Measurements from ENCODE around the gene SCGB1C1.
"Not testable (repeated sequence)": the region's sequence is repeated elsewhere in the genome, so short reads cannot be mapped to it uniquely, and the experiment has no call there.

The SCGB1C1 gene

GRCh38 chr11:217704-218103 is 24.8 kb downstream of the SCGB1C1 start:
- H4K20me1 ChIP-seq (ENCODE audit: insufficient read depth, low read length, poor library complexity, severe bottlenecking) = no peaks in the 10 kb centered on the region
- H3K4me2 ChIP-seq (ENCODE audit: low read depth, low read length, poor library complexity, severe bottlenecking) = no peak overlapping the region
- H3F3A ChIP-seq (ENCODE audit: low read depth) = no peaks in the 10 kb centered on the region
- no peak overlapping the region for H2AFZ ChIP-seq (ENCODE audit: low read length)
- H3K4me3 ChIP-seq (ENCODE audit: low read length, poor library complexity, severe bottlenecking) = no peak overlapping the region
- no peaks in the 10 kb centered on the region for H3K9me2 ChIP-seq (replicated peaks; ENCODE audit: low read depth, low read length)
- no peaks in the 10 kb centered on the region for H3K79me2 ChIP-seq (ENCODE audit: insufficient read depth, low read length)
- H3K4me1 ChIP-seq (ENCODE audit: insufficient read depth, low read length, poor library complexity, severe bottlenecking) = no peaks in the 10 kb centered on the region
- H3K9ac ChIP-seq (ENCODE audit: low read depth, low read length, poor library complexity, severe bottlenecking) = no peak overlapping the region
- TF ChIP-seq EZH2phosphoT487 (IDR thresholded peaks at IDR 0.05; ENCODE audit: borderline replicate concordance) (no peak), CTCF (conservative IDR thresholded peaks at IDR 0.05; ENCODE audit: low read length) (no peak)
- H3K27me3 ChIP-seq (ENCODE audit: insufficient read depth, low read length, poor library complexity, severe bottlenecking) = no peaks in the 10 kb centered on the region
- no peaks in the 10 kb centered on the region for H3K9me3 ChIP-seq (ENCODE audit: insufficient read depth, low read depth, low read length)
- peaks cover 21% of the 10 kb centered on the region; the same call in 1 of the 2 replicates for H3K36me3 ChIP-seq (ENCODE audit: insufficient read depth, low read length)

DNA sequence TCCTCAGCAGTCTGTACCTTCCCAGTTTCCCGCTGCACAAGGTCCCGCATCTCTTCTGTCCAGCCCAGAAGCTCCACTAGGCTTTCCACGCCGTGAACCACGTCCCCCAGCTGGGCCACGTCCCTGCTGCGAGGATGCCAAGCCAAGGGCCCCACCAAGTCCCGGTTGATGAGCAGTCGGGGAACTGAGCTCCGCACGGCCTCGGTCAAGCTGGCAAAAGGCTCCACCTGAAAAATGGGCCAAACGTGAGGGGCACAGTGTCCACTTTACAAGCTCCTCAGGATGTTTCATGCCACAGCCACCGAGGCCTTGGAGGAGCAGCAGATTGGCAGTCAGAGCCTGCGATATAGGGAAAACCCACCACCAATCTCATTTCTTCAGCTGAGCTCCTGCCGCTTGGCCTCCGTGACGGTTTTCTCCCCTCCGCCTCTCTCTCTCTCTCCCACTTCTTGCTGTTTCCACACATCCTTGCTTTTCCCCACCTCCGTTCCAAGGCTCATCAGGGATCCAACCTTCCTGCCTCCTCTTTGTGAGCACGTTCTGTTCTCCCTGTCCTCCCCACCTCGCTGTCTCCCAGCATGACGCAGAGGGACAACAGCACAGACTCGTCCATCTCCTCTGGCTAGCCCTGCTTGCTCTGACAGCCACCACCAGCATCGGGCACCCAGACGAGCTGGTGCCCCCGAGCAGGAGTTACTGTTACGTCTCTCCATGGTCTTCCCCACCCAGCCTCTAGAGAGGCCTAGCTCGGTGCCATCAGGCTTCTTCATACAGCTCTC is 26.1 kb downstream of the SCGB1C1 start:
- no peaks in the 10 kb centered on the region for H3K79me2 ChIP-seq (ENCODE audit: insufficient read depth, low read length)
- H3K4me1 ChIP-seq (ENCODE audit: insufficient read depth, low read length, poor library complexity, severe bottlenecking) = peaks cover 6% of the 10 kb centered on the region
- no peak overlapping the region for H2AFZ ChIP-seq (ENCODE audit: low read length)
- no peaks in the 10 kb centered on the region for H3K27me3 ChIP-seq (ENCODE audit: insufficient read depth, low read length, poor library complexity, severe bottlenecking)
- no peak overlapping the region for H3K9ac ChIP-seq (ENCODE audit: low read depth, low read length, poor library complexity, severe bottlenecking)
- no peaks in the 10 kb centered on the region for H3K9me2 ChIP-seq (replicated peaks; ENCODE audit: low read depth, low read length)
- no peaks in the 10 kb centered on the region for H3K9me3 ChIP-seq (ENCODE audit: insufficient read depth, low read depth, low read length)
- no peak overlapping the region for H3K4me3 ChIP-seq (ENCODE audit: low read length, poor library complexity, severe bottlenecking)
- no peak overlapping the region for H3K4me2 ChIP-seq (ENCODE audit: low read depth, low read length, poor library complexity, severe bottlenecking)
- no peaks in the 10 kb centered on the region for H4K20me1 ChIP-seq (ENCODE audit: insufficient read depth, low read length, poor library complexity, severe bottlenecking)
- peaks cover 13% of the 10 kb centered on the region; the same call in 1 of the 2 replicates for H3K36me3 ChIP-seq (ENCODE audit: insufficient read depth, low read length)
- H3F3A ChIP-seq (ENCODE audit: low read depth) = no peaks in the 10 kb centered on the region
- no peak for TF ChIP-seq EZH2phosphoT487 (IDR thresholded peaks at IDR 0.05; ENCODE audit: borderline replicate concordance)
- no peak for TF ChIP-seq CTCF (conservative IDR thresholded peaks at IDR 0.05; ENCODE audit: low read length)

DNA sequence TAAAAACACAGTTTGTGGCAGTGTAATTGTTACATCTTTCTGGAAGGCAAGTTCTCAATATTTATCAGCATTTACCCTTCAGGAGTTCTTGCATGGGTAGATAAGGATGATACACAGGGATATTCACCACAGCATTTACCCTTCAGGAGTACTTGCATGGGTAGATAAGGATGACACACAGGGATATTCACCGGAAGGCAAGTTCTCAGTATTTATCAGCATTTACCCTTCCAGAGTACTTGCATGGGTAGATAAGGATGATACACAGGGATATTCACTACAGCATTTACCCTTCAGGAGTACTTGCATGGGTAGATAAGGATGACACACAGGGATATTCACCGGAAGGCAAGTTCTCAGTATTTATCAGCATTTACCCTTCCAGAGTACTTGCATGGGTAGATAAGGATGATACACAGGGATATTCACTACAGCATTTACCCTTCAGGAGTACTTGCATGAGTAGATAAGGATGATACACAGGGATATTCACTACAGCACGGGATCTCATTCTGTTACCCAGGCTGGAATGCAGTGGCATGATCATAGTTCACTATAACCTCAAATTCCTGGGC is 27.9 kb downstream of the SCGB1C1 start:
- not testable (repeated sequence) for H3K4me3 ChIP-seq (ENCODE audit: low read length, poor library complexity, severe bottlenecking); H3K9ac ChIP-seq (ENCODE audit: low read depth, low read length, poor library complexity, severe bottlenecking); H4K20me1 ChIP-seq (ENCODE audit: insufficient read depth, low read length, poor library complexity, severe bottlenecking); H3K79me2 ChIP-seq (ENCODE audit: insufficient read depth, low read length); H3K36me3 ChIP-seq (ENCODE audit: insufficient read depth, low read length); H2AFZ ChIP-seq (ENCODE audit: low read length); H3F3A ChIP-seq (ENCODE audit: low read depth); H3K9me2 ChIP-seq (replicated peaks; ENCODE audit: low read depth, low read length); H3K27me3 ChIP-seq (ENCODE audit: insufficient read depth, low read length, poor library complexity, severe bottlenecking); H3K9me3 ChIP-seq (ENCODE audit: insufficient read depth, low read depth, low read length); H3K4me2 ChIP-seq (ENCODE audit: low read depth, low read length, poor library complexity, severe bottlenecking)
- peaks cover 18% of the 10 kb centered on the region for H3K4me1 ChIP-seq (ENCODE audit: insufficient read depth, low read length, poor library complexity, severe bottlenecking)

All from Loucy (cell line).